Urinary bladder (tissue), 4 donors: ENCODE data around the gene FNDC10. TPM values are rescaled to one million over a fixed set of nuclear protein-coding genes. Genes with fewer than 3 reads are reported as not detected.

Source experiments
- DNase-seq: peaks from one replicate; pipeline ENCODE4 v3.0.0-alpha.2; 2015; ENCODE audit errors: extremely low spot score
- H3K27ac ChIP-seq: one replicate; pipeline ENCODE4 v1.5.1; 2013; ENCODE audit warnings: low read depth, mild to moderate bottlenecking, moderate library complexity
- H3K36me3 ChIP-seq: one replicate; pipeline ENCODE4 v1.6.1; 2013; ENCODE audit warnings: mild to moderate bottlenecking, moderate library complexity; ENCODE audit not compliant: insufficient read depth
- H3K4me1 ChIP-seq: one replicate; pipeline ENCODE4 v1.6.1; 2013; ENCODE audit warnings: mild to moderate bottlenecking, moderate library complexity; ENCODE audit not compliant: insufficient read depth
- H3K4me3 ChIP-seq: one replicate; pipeline ENCODE4 v1.5.1; 2013; ENCODE audit warnings: low read depth, low read length
- WGBS: extraction: QIAGEN DNeasy Blood & Tissue Kit; methylation state at CpG from one replicate; pipeline ENCODE4 v1.1.7; 2013; 5-methylcytosine and 5-hydroxymethylcytosine counted together
- polyA plus RNA-seq: library from polyadenylated mRNA; stranded (reverse); fragments of 200-250 nt; gene quantifications from one replicate; pipeline ENCODE4 v1.2.3, GENCODE V29; 2013
- total RNA-seq: library from RNA; depleted of rRNA; stranded (reverse); fragments of >200 nt; gene quantifications from one replicate; pipeline ENCODE4 v1.2.3, GENCODE V29; 2014
- donor health status: healthy with polysubstance abuse.
- donor health status: healthy.

Gene FNDC10
- total and polyA plus RNA-seq, 2 donors, result 0.58 to 2.2 TPM

DNA sequence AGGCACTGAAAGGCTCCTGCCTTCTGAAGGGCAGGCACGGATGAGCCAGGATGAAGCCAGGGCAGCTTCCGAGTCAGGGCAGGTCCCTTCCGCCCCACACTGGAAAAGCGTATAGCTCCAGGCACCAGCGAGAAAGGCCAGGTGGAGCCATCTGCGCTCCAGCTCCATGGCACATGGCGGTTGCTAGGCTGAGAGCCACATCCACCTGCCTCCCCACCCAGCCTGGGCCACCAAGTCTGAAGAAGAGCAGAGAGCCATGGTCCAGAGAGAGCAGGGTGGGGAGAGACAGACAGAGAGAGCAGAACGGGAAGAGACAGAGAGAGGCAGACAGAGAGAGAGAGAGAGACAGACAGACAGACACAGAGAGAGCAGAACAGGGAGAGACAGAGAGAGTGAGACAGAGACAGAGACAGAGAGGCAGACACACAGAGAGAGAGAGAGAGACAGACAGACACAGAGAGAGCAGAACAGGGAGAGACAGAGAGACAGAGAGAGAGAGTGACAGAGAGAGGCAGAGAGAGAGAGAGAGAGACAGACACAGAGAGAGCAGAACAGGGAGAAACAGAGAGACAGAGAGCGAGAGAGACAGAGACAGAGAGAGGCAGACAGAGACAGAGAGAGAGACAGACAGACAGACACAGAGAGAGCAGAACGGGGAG, 5.2 kb downstream of the FNDC10 start:
- WGBS, result 64% methylated on average over 10 of the region's 10 CpGs
- no peaks in the 10 kb centered on the region for H3K36me3 ChIP-seq

DNA sequence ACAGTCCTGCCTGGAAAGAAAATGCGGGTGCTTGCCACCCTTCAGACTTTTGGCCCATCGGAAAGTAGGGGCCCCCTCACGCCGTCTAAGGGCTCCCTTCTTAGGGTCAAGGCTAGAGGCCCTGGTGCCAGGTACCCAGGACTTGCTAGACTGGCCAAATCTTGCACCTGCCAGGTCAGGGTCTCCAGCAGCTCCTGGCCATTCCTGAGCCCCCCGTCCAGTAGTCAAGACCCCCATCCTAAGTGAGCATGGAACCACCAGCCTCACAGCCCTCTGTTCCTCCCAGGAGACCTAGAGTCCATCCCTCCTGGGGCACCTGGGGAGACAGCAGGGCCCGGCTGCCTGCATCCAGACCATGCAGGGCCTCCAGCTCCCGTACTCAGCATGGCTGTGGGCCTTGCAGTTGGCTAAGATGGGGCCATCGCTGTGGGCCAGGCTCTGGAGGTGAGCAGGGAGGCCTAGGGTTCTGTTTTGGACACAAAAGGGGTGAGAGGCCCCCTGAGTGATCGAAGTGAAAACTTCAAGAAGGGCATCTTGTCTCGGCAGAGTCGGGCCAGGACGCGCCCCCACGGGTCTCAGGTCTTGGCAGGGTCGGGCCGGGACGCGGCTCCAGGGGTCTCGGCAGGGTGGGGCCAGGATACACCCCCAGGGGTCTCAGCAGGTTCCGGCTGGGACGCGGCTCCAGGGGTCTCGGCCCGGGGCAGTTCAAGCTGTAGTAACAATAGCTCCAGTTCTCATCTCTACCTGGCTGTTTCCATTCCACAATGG, 5.9 kb downstream of the FNDC10 start:
- DNase-seq, result no peak
- H3K4me1 ChIP-seq, result no peaks in the 10 kb centered on the region
- H3K27ac ChIP-seq, result no peak overlapping the region
- 86% methylated on average over 24 of the region's 24 CpGs for WGBS
- no peaks in the 10 kb centered on the region for H3K36me3 ChIP-seq
- H3K4me3 ChIP-seq, result no peak overlapping the region

More for the DNA sequence above, 5.2 kb downstream of the FNDC10 start:
- Histone ChIP-seq H3K4me1 (no peaks in the 10 kb centered on the region), H3K4me3 (no peak overlapping the region), H3K27ac (no peak overlapping the region)
- no peak for DNase-seq

- H3K27ac ChIP-seq, result no peak overlapping the region
- no peak for DNase-seq
- no peaks in the 10 kb centered on the region for H3K4me1 ChIP-seq
- 88% methylated on average over 13 of the region's 13 CpGs for WGBS
- no peak overlapping the region for H3K4me3 ChIP-seq
- H3K36me3 ChIP-seq, result no peaks in the 10 kb centered on the region
Measured at GRCh38 chr1:1591452-1591851, 8.5 kb downstream of the FNDC10 start.

GRCh38 chr1:1583347-1584010, 16.5 kb downstream of the FNDC10 start:
- Histone ChIP-seq H3K27ac (no peak overlapping the region), H3K4me1 (no peaks in the 10 kb centered on the region), H3K36me3 (no peaks in the 10 kb centered on the region), H3K4me3 (no peak overlapping the region)
- DNase-seq, result no peak
- 81% methylated on average over 23 of the region's 23 CpGs for WGBS

- Histone ChIP-seq H3K4me3 (no peak overlapping the region), H3K27ac (no peak overlapping the region), H3K4me1 (no peaks in the 10 kb centered on the region), H3K36me3 (no peaks in the 10 kb centered on the region)
- no peak for DNase-seq
- 69% methylated on average over 9 of the region's 9 CpGs for WGBS
Measured at GRCh38 chr1:1582585-1583346, 17.2 kb downstream of the FNDC10 start.

- H3K27ac ChIP-seq, result no peak overlapping the region
- 85% methylated on average over 13 of the region's 13 CpGs for WGBS
- DNase-seq, result no peak
- no peaks in the 10 kb centered on the region for H3K4me1 ChIP-seq
- H3K36me3 ChIP-seq, result no peaks in the 10 kb centered on the region
- H3K4me3 ChIP-seq, result no peak overlapping the region
Measured at GRCh38 chr1:1578371-1578940, 21.5 kb downstream of the FNDC10 start.

DNA sequence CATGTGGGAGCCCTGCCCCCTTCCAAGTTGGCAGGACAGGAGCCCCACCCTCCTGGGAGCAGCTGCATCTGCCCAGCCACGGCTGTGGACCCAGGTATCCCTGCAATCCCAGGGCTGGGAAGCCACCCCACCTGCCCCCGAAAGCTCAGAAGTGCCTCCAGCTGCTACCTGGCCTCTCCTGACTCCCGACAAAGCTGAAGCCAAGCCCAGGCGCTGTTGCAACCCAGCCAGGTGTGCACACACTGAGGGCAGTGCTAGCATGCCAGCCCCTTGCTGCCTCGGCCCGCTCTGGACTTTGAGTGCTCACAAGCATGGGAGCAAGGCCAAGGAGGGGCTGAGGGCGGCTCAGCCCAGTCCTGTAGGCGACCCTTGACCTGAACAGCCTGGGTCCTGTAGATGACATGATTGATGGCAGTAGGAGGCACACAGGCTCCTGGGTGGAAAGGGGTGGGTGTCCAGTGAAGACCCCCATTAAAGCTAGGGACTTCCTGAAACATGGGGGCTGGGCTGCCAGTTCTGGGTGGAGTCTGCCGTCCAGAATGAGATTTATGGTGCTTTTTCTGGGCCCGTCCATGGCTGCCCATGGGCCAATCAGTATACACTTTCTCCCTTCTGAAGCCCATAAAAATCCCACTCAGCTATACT, 22.4 kb downstream of the FNDC10 start:
- no peaks in the 10 kb centered on the region for H3K4me1 ChIP-seq
- no peak for DNase-seq
- no peaks in the 10 kb centered on the region for H3K36me3 ChIP-seq
- 49% methylated on average over 10 of the region's 10 CpGs for WGBS
- H3K27ac ChIP-seq, result no peak overlapping the region
- no peak overlapping the region for H3K4me3 ChIP-seq

GRCh38 chr1:1574721-1575537, 25.0 kb downstream of the FNDC10 start, which contains the start of gene SSU72:
Gene SSU72 (minus strand): TSS chr1:1574863. CDS start chr1:1574557, 306 bp downstream.
- under 1% methylated on average over 87 of the region's 87 CpGs for WGBS
- Histone ChIP-seq H3K4me1 (no peaks in the 10 kb centered on the region), H3K36me3 (no peaks in the 10 kb centered on the region), H3K27ac (peak within 1 kb of the TSS; percentile 100), H3K4me3 (peak within 1 kb of the TSS; percentile 100)
- peak; percentile 72 for DNase-seq

DNA sequence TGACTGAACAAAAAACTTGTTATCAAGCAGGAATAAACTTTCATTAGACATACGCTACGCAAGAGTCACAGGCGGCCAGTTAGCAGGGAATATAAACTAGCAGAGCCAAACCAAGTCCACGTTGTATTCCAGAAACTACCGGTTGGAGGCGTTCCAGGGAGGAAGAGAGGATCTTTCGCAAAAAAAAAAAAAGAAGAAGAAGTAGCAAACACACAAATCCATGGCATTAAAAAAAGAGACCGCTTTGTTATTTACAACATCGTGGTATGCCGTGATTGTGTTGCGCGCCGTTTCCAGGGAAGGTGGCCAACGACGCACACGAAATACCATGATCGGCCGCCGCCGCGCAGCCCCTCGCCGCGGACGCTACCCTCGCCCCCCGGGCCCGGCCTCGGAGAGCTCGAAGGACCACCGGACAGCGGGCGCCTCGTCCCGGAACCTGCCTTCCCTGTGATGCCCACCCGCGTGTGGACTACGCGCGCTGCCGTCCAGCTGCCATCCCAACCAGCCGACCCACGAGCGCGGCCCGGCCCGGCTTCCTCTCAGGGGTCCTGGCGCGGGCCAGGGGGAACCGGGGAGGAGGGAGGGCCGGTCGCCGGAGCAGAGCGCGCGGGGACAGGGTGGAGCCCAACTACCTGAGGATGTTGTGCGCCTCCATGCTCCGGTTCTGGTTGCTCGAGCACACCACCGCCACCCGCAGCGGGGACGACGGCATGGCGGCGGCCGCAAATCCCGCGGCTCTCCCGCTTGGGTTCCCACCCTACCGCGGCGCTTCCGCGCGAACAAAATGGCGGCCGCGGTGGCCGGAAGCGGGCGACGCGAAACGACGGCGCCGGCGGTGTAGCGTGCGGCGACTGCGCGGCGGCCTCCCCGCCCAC, 25.9 kb downstream of the FNDC10 start:
- Histone ChIP-seq H3K27ac (peak overlapping the region; percentile 100), H3K36me3 (no peaks in the 10 kb centered on the region), H3K4me3 (peak overlapping the region; percentile 100), H3K4me1 (no peaks in the 10 kb centered on the region)
- peak; percentile 29 for DNase-seq
- WGBS, result under 1% methylated on average over 96 of the region's 96 CpGs

GRCh38 chr1:1569341-1569740, 30.6 kb downstream of the FNDC10 start:
- 80% methylated on average over 7 of the region's 7 CpGs for WGBS

DNA sequence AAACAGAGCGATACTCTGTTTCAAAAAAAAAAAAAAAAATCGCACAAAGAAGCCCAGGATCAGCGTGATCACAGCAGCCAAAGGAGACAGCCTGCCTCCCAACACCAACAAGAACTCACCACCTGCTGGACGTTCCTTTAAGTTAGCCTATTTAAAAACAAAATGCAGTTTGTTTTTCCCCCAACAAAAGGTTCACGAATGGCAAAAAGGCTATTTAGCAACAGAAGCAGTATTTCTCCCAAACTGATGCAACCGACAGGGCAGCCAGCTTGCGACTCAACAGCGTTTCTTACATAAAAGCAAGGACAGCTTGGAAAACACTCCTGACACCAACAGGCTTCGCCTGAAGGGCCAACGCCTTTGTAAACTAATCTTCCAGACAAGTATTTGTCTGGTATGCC, 32.0 kb downstream of the FNDC10 start:
- Histone ChIP-seq H3K27ac (no peak overlapping the region), H3K4me1 (no peaks in the 10 kb centered on the region), H3K36me3 (no peaks in the 10 kb centered on the region), H3K4me3 (no peak overlapping the region)
- 60% methylated on average over 10 of the region's 10 CpGs for WGBS
- DNase-seq, result no peak

More at GRCh38 chr1:1569341-1569740, 30.6 kb downstream of the FNDC10 start:
- Histone ChIP-seq H3K36me3 (no peaks in the 10 kb centered on the region), H3K27ac (no peak overlapping the region), H3K4me3 (no peak overlapping the region), H3K4me1 (no peaks in the 10 kb centered on the region)
- DNase-seq, result no peak
